Breast epithelium (tissue), 3 donors: ENCODE results near the gene APOL6.

Experiments used
- POLR2A ChIP-seq: fragments of 450-650 bp; IDR thresholded peaks from one replicate; pipeline ENCODE4 v1.6.1; 2016; ENCODE audit warnings: antibody characterized with exemption, mild to moderate bottlenecking, moderate library complexity
- POLR2AphosphoS5 ChIP-seq, 3 donors: sonication (generic); formaldehyde crosslinking; IDR thresholded peaks; one replicate each; pipeline ENCODE4 v1.6.1; 2017; ENCODE audit warnings: antibody characterized with exemption in 3 of 3
- TF ChIP-seq, protein P1 (sequence below), 3 donors: fragments of 450-650 bp; IDR thresholded peaks; one replicate each; pipeline ENCODE4 v1.5.1; 2016 to 2017; ENCODE audit warnings: antibody characterized with exemption in 3 of 3, mild to moderate bottlenecking in 3 of 3, moderate library complexity in 3 of 3

- TF ChIP-seq, protein P1, sequence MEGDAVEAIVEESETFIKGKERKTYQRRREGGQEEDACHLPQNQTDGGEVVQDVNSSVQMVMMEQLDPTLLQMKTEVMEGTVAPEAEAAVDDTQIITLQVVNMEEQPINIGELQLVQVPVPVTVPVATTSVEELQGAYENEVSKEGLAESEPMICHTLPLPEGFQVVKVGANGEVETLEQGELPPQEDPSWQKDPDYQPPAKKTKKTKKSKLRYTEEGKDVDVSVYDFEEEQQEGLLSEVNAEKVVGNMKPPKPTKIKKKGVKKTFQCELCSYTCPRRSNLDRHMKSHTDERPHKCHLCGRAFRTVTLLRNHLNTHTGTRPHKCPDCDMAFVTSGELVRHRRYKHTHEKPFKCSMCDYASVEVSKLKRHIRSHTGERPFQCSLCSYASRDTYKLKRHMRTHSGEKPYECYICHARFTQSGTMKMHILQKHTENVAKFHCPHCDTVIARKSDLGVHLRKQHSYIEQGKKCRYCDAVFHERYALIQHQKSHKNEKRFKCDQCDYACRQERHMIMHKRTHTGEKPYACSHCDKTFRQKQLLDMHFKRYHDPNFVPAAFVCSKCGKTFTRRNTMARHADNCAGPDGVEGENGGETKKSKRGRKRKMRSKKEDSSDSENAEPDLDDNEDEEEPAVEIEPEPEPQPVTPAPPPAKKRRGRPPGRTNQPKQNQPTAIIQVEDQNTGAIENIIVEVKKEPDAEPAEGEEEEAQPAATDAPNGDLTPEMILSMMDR (IDR thresholded peaks at IDR 0.05), result no peak
- TF ChIP-seq POLR2AphosphoS5 (IDR thresholded peaks at IDR 0.05) (no peak), POLR2A (no peak)
Measured at GRCh38 chr22:35615156-35615555, 33.1 kb upstream of the APOL6 start.
